PC-3 (cell line): ENCODE results near the gene LEF1. TPM values are rescaled to one million over a fixed set of nuclear protein-coding genes. Genes with fewer than 3 reads are reported as not detected.

ENCODE experiments used
- ATAC-seq: fragments of 200-7000 bp; cut with Tn5 transposase; 2 replicates; pipeline ENCODE4 v1.9.1; 2020; ENCODE audit warnings: mild to moderate bottlenecking, moderate library complexity
- BruUV-seq: library from RNA; stranded (reverse); fragments of 400-500 nt; replicated peaks from 2 replicates; lab custom pipeline; 2021; lab: Mats Ljungman, UMichigan
- CTCF ChIA-PET: fragments of 300-600 bp; sonication (Branson Sonifier 250); formaldehyde crosslinking; loops from one replicate; lab custom pipeline; 2022; ENCODE audit warnings: antibody characterized with exemption; lab: Charles Lee
- POLR2A ChIA-PET: fragments of 300-600 bp; sonication (Branson Sonifier 250); formaldehyde crosslinking; loops from one replicate; lab custom pipeline; 2022; ENCODE audit warnings: antibody characterized with exemption; ENCODE audit not compliant: unreplicated experiment; lab: Charles Lee
- DNase-seq: peaks from one replicate; pipeline ENCODE4 v3.0.0-alpha.2; 2015
- H2AFZ ChIP-seq: fragments of 300-600 bp; sonication (generic); 2 replicates; pipeline ENCODE4 v1.6.0; 2016; ENCODE audit warnings: antibody characterized with exemption, low read length
- H3F3A ChIP-seq: fragments of 300-600 bp; sonication (generic); one replicate; pipeline ENCODE4 v1.6.0; 2017; ENCODE audit warnings: antibody characterized with exemption, low read length, control low read depth, mild to moderate bottlenecking; ENCODE audit not compliant: unreplicated experiment
- H3K27ac ChIP-seq: fragments of 300-600 bp; sonication (generic); 2 replicates; pipeline ENCODE4 v1.5.1; 2016; ENCODE audit warnings: mild to moderate bottlenecking, low read length
- H3K27me3 ChIP-seq: fragments of 300-600 bp; sonication (generic); 2 replicates; pipeline ENCODE4 v1.6.1; 2016; ENCODE audit warnings: low read length, mixed read lengths
- H3K36me3 ChIP-seq: fragments of 300-600 bp; sonication (generic); 2 replicates; pipeline ENCODE4 v1.6.1; 2016; ENCODE audit warnings: low read depth, mixed run types, low read length, mixed read lengths
- H3K4me1 ChIP-seq: fragments of 300-600 bp; sonication (generic); 2 replicates; pipeline ENCODE4 v1.5.1; 2016; ENCODE audit warnings: low read length; ENCODE audit not compliant: insufficient read depth
- H3K4me2 ChIP-seq: fragments of 300-600 bp; sonication (generic); 2 replicates; pipeline ENCODE4 v1.6.0; 2016; ENCODE audit warnings: low read length
- H3K4me3 ChIP-seq: fragments of 300-600 bp; sonication (generic); 2 replicates; pipeline ENCODE4 v1.5.1; 2016; ENCODE audit warnings: mild to moderate bottlenecking, low read length, mixed read lengths
- H3K79me2 ChIP-seq: fragments of 300-600 bp; sonication (generic); 2 replicates; pipeline ENCODE4 v1.6.1; 2017; ENCODE audit warnings: low read length, mixed read lengths
- H3K9ac ChIP-seq: fragments of 300-600 bp; sonication (generic); 2 replicates; pipeline ENCODE4 v1.6.0; 2016; ENCODE audit warnings: mild to moderate bottlenecking, low read length
- H3K9me2 ChIP-seq: fragments of 300-600 bp; sonication (generic); replicated peaks from 2 replicates; pipeline ENCODE4 v1.6.1; 2016; ENCODE audit warnings: mixed run types, low read length, mixed read lengths
- H3K9me3 ChIP-seq: fragments of 300-600 bp; sonication (generic); 2 replicates; pipeline ENCODE4 v1.6.1; 2016; ENCODE audit warnings: low read length, mixed read lengths
- H4K20me1 ChIP-seq: fragments of 300-600 bp; sonication (generic); 2 replicates; pipeline ENCODE4 v1.6.1; 2016; ENCODE audit warnings: low read length, mixed read lengths
- CTCF ChIP-seq: fragments of 300-600 bp; sonication (generic); conservative IDR thresholded peaks from 2 replicates; pipeline ENCODE4 v1.5.1; 2017; ENCODE audit warnings: antibody characterized with exemption, low read depth, mild to moderate bottlenecking, low read length
- EZH2 ChIP-seq: fragments of 300-600 bp; sonication (generic); IDR thresholded peaks from one replicate; pipeline ENCODE4 v1.6.1; 2017; ENCODE audit warnings: antibody characterized with exemption, mild to moderate bottlenecking, low read length; ENCODE audit not compliant: unreplicated experiment
- EZH2phosphoT487 ChIP-seq: fragments of 300-600 bp; sonication (generic); IDR thresholded peaks from 2 replicates; pipeline ENCODE4 v1.6.1; 2018; ENCODE audit warnings: mild to moderate bottlenecking, antibody characterized with exemption, low read length, borderline replicate concordance
- intact Hi-C: fragments of 100-400 bp; cut with micrococcal nuclease; formaldehyde crosslinking; loops from 2 replicates; pipeline ENCODE4 v1.9.0; 2023
- total RNA-seq: library from RNA; depleted of rRNA; stranded (reverse); fragments of >200 nt; gene quantifications from 2 replicates; pipeline ENCODE4 v1.2.3, GENCODE V29; 2014

LEF1 gene
- total RNA-seq, 1 experiment from 2014 or later: 2.4 TPM

GRCh38 chr4:108007984-108008383 lies 160.7 kb downstream of the LEF1 start:
- H3K27ac ChIP-seq: no peak overlapping the region
- H3K36me3 ChIP-seq: no peaks in the 10 kb centered on the region; the same call in 1 of the 2 replicates
- DNase-seq (no peak), ATAC-seq (no peak)
- no peaks in the 10 kb centered on the region for H3K27me3 ChIP-seq
- H3K4me1 ChIP-seq: peaks cover 11% of the 10 kb centered on the region; the same call in 1 of the 2 replicates
- intact Hi-C loops: no loop called here
- no peak overlapping the region for H3K9ac ChIP-seq
- TF ChIP-seq CTCF (no peak), EZH2phosphoT487 (no peak), EZH2 (no peak)
- H2AFZ ChIP-seq: no peak overlapping the region
- 0 out of 2 replicates have a peak, but pooled peaks cover 6% of the 10 kb centered on the region for H3K79me2 ChIP-seq
- no peaks in the 10 kb centered on the region for H4K20me1 ChIP-seq
- H3K4me2 ChIP-seq: no peak overlapping the region
- BruUV-seq: no TSS peak
- no peaks in the 10 kb centered on the region for H3F3A ChIP-seq
- H3K4me3 ChIP-seq: no peak overlapping the region
- no peaks in the 10 kb centered on the region for H3K9me2 ChIP-seq
- ChIA-PET POLR2A (no interaction called here), CTCF (no interaction called here)
- H3K9me3 ChIP-seq: no peaks in the 10 kb centered on the region

GRCh38 chr4:108006361-108006760 lies 162.4 kb downstream of the LEF1 start:
- TF ChIP-seq CTCF: no peak
- TF ChIP-seq EZH2phosphoT487: no peak
- no peak for TF ChIP-seq EZH2
- DNase-seq: no peak
- Histone ChIP-seq H3K79me2 (0 out of 2 replicates have a peak, but pooled peaks cover 6% of the 10 kb centered on the region), H3K9me3 (no peaks in the 10 kb centered on the region), H3K27me3 (no peaks in the 10 kb centered on the region), H3K36me3 (no peaks in the 10 kb centered on the region), H3K4me3 (no peak overlapping the region), H2AFZ (no peak overlapping the region), H3K4me2 (no peak overlapping the region), H3F3A (no peaks in the 10 kb centered on the region), H3K27ac (no peak overlapping the region), H4K20me1 (no peaks in the 10 kb centered on the region), H3K9me2 (no peaks in the 10 kb centered on the region), H3K4me1 (peaks cover 11% of the 10 kb centered on the region; the same call in 1 of the 2 replicates), H3K9ac (no peak overlapping the region)
- BruUV-seq: no TSS peak
- intact Hi-C loops: no loop called here
- no peak for ATAC-seq
- CTCF ChIA-PET: no interaction called here
- POLR2A ChIA-PET: no interaction called here

GRCh38 chr4:108005807-108006206 lies 162.9 kb downstream of the LEF1 start:
- Histone ChIP-seq H3K79me2 (0 out of 2 replicates have a peak, but pooled peaks cover 6% of the 10 kb centered on the region), H4K20me1 (no peaks in the 10 kb centered on the region), H3K27ac (no peak overlapping the region), H3K27me3 (no peaks in the 10 kb centered on the region), H3K4me1 (peaks cover 11% of the 10 kb centered on the region; the same call in 1 of the 2 replicates), H3K4me2 (no peak overlapping the region), H3K9me3 (no peaks in the 10 kb centered on the region), H3K36me3 (no peaks in the 10 kb centered on the region), H3F3A (no peaks in the 10 kb centered on the region), H3K9me2 (no peaks in the 10 kb centered on the region), H2AFZ (no peak overlapping the region), H3K4me3 (no peak overlapping the region), H3K9ac (no peak overlapping the region)
- no TSS peak for BruUV-seq
- ATAC-seq: no peak
- no peak for DNase-seq
- ChIA-PET POLR2A (no interaction called here), CTCF (no interaction called here)
- intact Hi-C loops: no loop called here
- no peak for TF ChIP-seq EZH2phosphoT487
- no peak for TF ChIP-seq CTCF
